Skeletal muscle satellite cell (primary cell): ENCODE measurements around the gene FADS6. TPM values are rescaled to one million over a fixed set of nuclear protein-coding genes. Genes with fewer than 3 reads are reported as not detected.

Source experiments
- H3K27me3 ChIP-seq: 2 replicates; pipeline ENCODE4 v1.7.0; 2013; ENCODE audit warnings: low read length; ENCODE audit not compliant: control insufficient read depth, insufficient read depth
- H3K36me3 ChIP-seq: 2 replicates; pipeline ENCODE4 v1.7.0; 2013; ENCODE audit warnings: mild to moderate bottlenecking, control low read depth, low read length; ENCODE audit not compliant: insufficient read depth
- H3K4me1 ChIP-seq: 2 replicates; pipeline ENCODE4 v1.7.0; 2013; ENCODE audit warnings: low read length; ENCODE audit not compliant: control insufficient read depth, insufficient read depth
- H3K4me2 ChIP-seq: 2 replicates; pipeline ENCODE4 v1.7.0; 2013; ENCODE audit warnings: mild to moderate bottlenecking, low read length
- H3K4me3 ChIP-seq: 2 replicates; pipeline ENCODE4 v1.7.0; 2013; ENCODE audit warnings: low read length
- H3K9ac ChIP-seq: 2 replicates; pipeline ENCODE4 v1.7.0; 2013; ENCODE audit warnings: mild to moderate bottlenecking, low read depth, low read length, moderate library complexity
- H3K9me3 ChIP-seq: replicated peaks from 2 replicates; pipeline ENCODE4 v1.7.0; 2013; ENCODE audit warnings: mild to moderate bottlenecking, control low read depth, low read length
- total RNA-seq: library from RNA; depleted of rRNA; stranded (reverse); fragments of >200 nt; gene quantifications from 2 replicates; pipeline ENCODE4 v1.2.3, GENCODE V29; 2012; rRNA removed

FADS6 gene, protein sequence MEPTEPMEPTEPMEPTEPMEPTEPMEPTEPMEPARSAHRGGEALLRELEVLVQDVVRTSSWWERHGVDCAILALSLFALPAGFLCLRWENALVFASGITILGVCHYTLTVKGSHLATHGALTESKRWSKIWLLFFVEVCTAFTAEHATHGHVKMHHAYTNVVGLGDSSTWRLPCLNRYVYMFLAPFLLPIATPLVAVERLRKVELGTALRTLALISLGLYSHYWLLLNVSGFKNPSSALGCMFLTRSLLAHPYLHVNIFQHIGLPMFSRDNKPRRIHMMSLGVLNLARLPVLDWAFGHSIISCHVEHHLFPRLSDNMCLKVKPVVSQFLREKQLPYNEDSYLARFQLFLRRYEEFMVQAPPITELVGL
- total RNA-seq: not detected in 2 replicates

DNA sequence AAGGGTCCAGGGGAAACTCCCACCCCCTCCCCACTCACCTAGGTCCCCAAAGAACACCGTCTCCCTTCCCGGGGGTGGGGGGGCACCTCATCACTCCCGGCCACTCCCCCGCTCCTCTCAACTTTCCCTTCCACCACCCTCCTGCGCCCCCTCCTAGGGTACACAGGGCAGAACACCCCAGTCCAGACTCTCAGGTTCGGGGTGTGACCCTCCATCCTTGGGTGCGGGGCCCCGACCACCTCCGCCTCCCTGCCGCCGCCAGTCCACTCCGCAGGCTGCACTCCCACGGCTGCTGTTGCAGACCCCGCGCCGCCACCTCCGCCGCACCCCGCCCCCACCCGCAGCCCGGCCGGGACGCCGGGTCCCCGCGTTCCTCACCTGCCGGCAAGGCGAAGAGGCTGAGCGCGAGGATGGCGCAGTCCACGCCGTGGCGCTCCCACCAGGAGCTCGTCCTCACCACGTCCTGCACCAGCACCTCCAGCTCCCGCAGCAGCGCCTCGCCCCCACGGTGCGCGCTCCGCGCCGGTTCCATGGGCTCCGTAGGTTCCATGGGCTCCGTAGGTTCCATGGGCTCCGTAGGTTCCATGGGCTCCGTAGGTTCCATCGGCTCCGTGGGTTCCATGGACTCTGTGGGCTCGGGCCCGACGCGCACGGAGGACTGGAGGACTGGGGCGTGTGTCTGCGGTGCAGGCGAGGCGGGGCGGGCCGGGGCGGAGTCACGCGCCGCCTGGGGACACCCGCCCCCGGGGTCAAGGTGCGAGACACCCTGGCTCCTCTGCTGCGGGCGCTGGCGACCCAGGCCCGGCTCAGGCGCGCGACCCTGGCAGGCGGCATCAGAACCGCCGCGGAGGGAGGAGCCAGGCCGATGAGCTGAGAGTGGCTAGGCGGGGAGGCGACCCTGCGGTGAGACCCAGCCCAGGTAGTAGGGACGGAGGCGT, at the start of gene FADS6:
Gene FADS6 (minus strand): TSS at position 660 of the 938 bp plus-strand sequence. CDS start 38 bp downstream, at position 622.
- Histone ChIP-seq H3K36me3 (no peaks in the 10 kb centered on the region), H3K4me2 (no peak within 1 kb of the TSS), H3K4me1 (no peaks in the 10 kb centered on the region), H3K9ac (no peak within 1 kb of the TSS), H3K4me3 (no peak within 1 kb of the TSS), H3K27me3 (peaks cover 84% of the 10 kb centered on the region), H3K9me3 (no peaks in the 10 kb centered on the region)

DNA sequence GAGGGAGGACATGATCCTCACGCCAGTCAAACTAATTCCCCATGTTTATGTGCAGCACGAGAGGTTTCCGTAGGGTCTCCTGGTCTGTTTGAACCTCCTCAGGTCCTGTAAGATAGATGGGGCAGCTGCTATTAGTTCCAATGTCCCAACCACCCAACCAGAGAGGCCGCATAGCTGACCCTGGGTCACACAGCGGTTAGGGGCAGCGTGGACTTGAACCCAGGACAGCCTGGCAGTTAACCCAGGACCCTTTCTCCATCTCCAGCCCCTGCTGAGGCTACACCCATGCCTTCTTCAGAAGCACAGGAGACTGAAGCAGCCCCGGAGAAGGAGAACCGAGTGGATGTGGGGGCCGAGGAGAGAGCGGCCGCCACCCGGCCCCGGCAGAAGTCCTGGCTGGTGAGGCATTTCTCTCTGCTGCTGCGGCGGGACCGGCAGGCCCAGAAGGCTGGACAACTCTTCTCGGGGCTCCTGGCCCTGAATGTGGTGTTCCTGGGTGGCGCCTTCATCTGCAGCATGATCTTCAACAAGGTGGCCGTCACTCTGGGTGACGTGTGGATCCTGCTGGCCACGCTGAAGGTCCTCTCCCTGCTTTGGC, 47.8 kb upstream of the FADS6 start:
- no peaks in the 10 kb centered on the region for H3K4me1 ChIP-seq
- H3K36me3 ChIP-seq: no peaks in the 10 kb centered on the region
- no peak overlapping the region for H3K4me2 ChIP-seq
- H3K9ac ChIP-seq: no peak overlapping the region
- H3K4me3 ChIP-seq: no peak overlapping the region
- no peaks in the 10 kb centered on the region for H3K9me3 ChIP-seq
- H3K27me3 ChIP-seq: peaks cover 80% of the 10 kb centered on the region

DNA sequence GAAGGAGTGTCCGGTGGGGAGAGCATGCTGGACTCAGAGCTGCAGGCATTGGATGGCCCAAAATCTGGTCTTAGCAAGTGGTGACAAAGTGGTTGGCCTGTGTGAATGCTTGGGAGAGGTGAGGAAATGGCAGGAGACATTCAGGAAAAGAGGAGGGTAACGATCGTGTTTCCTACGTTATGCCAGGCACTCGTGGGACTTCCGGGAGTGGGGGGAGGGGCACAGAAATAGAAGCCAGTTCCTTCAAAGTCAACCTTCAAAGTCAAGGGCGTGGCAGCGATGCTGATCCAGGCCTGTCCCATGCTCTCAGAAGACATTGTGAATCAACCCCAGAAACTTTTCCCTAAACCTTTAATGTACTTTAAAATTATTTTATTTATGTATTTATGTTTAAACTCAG, 46.1 kb upstream of the FADS6 start:
- Histone ChIP-seq H3K4me2 (no peak overlapping the region), H3K4me1 (no peaks in the 10 kb centered on the region), H3K27me3 (peaks cover 82% of the 10 kb centered on the region), H3K36me3 (no peaks in the 10 kb centered on the region), H3K9me3 (no peaks in the 10 kb centered on the region), H3K9ac (no peak overlapping the region), H3K4me3 (no peak overlapping the region)

DNA sequence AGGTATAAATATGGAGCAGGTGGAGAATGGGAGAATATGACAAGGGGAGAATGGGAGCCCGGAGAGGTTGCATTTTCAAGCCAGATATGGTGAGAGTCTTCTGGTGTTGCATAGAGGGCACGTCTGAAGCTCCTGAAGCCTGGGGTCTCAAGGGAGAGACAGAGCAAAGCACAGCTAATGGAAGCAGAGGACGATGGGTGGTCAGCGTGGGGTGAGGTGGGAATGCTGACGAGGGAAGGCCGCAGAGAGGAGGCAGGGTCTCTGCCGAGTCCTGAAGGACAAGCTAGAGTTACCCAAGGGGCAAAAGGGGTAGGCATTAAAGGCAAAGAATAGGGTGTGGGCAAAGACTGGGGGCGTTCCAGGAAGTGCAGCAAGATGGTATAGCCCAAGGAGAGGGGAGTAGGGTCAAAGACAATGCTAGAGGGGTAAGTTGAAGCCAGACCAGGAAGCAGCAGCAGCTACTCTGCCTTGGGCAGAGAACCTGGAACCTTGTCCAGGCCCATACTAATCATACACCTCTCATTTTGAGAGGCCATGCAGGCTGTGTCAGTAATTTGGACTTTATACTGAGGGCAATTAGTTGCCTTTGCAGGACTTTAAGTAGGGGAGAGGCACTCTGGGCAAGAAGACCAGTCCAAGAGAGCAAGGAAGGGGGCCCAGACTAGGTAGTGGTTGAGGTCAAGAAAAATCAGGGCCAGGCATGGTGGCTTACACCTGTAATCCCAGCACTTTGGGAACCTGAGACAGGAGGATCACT, 44.9 kb upstream of the FADS6 start:
- Histone ChIP-seq H3K27me3 (peaks cover 83% of the 10 kb centered on the region), H3K4me1 (no peaks in the 10 kb centered on the region)

DNA sequence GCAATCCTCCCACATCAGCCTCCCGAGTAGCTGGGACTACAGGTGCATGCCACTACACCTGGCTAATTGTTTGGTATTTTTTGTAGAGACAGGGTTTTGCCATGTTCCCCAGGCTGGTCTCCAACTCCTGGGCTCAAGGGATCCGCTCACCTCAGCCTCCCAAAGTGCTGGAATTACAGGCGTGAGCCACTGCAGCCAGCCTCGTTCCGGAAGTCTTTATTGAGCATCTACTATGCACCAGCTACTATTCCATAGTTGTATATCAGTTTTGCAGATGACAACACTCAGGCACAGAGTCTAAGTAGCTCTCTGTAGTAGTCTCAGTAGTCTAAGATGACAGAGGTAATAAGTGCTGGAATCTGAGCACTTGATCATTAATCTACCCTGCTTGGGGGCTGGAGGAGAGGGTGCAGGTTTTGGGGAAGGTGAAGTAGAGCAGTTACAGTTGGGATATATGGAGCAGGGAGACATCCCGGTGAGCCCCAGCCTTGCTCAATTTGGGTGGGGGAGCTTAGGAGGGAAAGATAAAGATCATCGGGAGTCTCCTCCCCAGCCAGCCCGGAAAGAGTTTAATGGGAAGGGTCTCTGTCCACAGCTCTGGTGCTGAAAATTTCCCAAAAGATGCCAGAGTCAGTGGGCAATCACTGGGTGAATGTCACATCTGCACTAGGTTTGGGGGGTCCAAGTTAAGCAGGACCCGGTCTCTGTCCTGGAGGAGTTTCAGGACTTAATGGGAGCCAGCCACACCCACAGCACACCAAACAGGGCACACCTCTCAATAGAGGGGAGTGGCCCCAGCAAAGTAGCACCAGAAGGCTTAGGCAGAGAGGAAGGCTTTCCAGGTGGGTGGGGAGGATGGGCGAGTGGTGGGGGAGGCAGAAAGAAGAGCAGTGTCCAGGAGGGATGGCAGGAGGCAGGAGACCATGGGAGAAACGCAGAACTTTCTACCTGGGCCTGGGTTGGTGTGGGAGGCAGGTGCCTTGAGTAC, 43.9 kb upstream of the FADS6 start:
- H3K4me3 ChIP-seq: no peak overlapping the region
- peaks cover 84% of the 10 kb centered on the region for H3K27me3 ChIP-seq
- no peak overlapping the region for H3K4me2 ChIP-seq
- no peak overlapping the region for H3K9ac ChIP-seq
- H3K4me1 ChIP-seq: no peaks in the 10 kb centered on the region
- no peaks in the 10 kb centered on the region for H3K36me3 ChIP-seq
- no peaks in the 10 kb centered on the region for H3K9me3 ChIP-seq

More for the DNA sequence above, 44.9 kb upstream of the FADS6 start:
- Histone ChIP-seq H3K36me3 (no peaks in the 10 kb centered on the region), H3K4me3 (no peak overlapping the region), H3K4me2 (no peak overlapping the region), H3K9ac (no peak overlapping the region), H3K9me3 (no peaks in the 10 kb centered on the region)

DNA sequence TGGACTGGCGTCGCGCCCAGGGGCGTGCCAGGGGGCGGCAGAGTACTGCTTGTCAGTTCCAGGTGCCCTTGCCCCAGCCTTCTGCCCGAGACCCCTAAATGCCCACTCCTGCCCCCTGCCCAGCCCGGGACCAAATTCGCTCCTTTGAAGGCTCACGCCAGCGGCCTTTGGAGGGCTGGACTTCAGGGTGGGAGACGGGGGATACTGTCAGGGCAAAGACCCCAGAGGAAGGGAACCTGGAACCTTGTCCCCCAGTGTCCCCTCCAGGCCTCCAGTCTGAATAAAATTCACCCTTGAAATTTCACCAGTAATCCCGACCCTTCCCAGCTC, 43.0 kb upstream of the FADS6 start:
- Histone ChIP-seq H3K36me3 (no peaks in the 10 kb centered on the region), H3K9ac (no peak overlapping the region), H3K9me3 (no peaks in the 10 kb centered on the region), H3K4me1 (no peaks in the 10 kb centered on the region), H3K4me2 (no peak overlapping the region), H3K27me3 (peaks cover 83% of the 10 kb centered on the region), H3K4me3 (no peak overlapping the region)

DNA sequence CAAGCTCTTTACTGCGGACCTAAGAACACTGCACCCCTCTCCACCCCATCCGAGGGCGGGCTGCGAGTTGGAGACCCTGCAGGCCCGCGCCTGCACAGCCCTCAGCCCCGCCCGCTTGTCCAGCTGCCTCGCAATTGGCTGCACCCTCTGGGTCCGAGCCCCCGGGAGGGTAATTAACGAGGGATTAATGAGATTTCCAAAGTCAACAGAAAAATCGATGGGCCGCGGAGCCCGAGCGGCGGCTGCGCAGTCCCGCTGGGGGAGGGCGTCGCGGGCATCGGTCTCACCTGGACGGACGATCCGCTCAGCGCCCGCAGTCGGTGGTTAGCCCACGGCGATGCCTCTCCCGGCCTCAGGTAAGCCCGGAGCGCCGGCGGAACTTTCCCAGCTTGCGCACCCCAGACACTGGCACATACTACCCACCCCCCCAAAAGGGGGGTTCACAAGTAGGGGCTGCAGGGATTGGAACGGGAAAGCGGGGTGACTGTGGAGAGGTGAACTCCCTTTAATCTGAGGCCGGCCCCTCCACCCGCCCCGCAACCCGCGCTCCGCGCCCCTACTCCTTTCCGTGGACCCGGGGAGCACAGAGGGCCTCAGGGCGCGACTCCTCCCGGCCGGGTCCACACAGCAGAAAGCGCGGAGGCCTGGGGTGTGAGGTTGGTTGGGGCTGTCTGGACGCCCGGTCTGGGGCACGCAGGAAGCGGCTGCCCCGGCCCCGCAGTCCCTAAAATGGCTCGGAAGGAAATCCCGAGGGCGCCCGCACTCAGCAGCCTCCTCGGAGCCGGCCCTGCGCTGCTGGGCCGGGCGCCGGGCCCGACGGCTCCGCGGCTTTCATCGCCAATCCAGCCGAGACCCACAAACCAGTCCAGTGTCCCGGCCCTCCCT, 42.4 kb upstream of the FADS6 start, which contains the start of gene OTOP3:
Gene OTOP3 (plus strand): TSS at position 314 of the 885 bp plus-strand sequence. CDS start 24 bp downstream, at position 338.
- Histone ChIP-seq H3K36me3 (no peaks in the 10 kb centered on the region), H3K4me2 (no peak within 1 kb of the TSS), H3K9ac (no peak within 1 kb of the TSS), H3K4me3 (no peak within 1 kb of the TSS), H3K4me1 (no peaks in the 10 kb centered on the region), H3K27me3 (peaks cover 83% of the 10 kb centered on the region), H3K9me3 (no peaks in the 10 kb centered on the region)

DNA sequence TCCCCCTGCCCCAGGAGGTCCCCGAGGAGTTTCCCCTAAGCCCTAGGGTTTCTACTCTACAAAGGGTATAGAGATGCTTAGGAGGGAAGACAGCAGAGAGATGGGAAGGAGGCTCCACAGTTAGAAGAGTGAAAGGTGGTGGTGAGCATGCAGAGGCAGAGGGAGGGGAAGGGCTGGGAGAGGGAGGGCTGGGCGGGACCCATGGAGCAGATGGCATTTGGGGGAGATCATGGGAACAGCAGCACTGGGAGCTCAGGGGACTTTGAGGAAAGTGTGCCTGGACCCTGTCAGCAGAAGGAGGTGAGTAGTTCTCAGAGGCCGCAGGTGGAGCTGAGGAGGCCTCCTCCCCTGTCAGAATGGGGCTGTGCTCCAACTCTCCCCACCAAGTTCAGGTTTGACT, 41.6 kb upstream of the FADS6 start:
- H3K9ac ChIP-seq: no peak overlapping the region

DNA sequence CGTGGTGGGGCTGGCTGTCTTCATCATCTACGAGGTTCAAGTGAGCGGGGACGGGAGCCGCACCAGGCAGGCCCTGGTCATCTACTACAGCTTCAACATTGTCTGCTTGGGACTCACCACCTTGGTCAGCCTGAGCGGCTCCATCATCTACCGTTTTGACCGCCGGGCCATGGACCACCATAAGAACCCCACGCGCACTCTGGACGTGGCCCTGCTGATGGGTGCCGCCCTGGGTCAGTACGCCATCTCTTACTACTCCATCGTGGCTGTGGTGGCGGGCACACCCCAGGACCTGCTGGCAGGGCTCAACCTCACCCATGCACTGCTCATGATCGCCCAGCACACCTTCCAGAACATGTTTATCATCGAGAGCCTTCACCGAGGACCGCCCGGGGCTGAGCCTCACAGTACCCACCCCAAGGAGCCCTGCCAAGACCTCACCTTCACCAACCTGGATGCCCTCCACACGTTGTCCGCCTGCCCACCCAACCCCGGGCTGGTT, 37.2 kb upstream of the FADS6 start:
- Histone ChIP-seq H3K9ac (no peak overlapping the region), H3K9me3 (no peaks in the 10 kb centered on the region), H3K27me3 (peaks cover 72% of the 10 kb centered on the region), H3K36me3 (no peaks in the 10 kb centered on the region), H3K4me3 (no peak overlapping the region), H3K4me1 (no peaks in the 10 kb centered on the region), H3K4me2 (no peak overlapping the region)

More for the DNA sequence above, 41.6 kb upstream of the FADS6 start:
- Histone ChIP-seq H3K4me3 (no peak overlapping the region), H3K4me2 (no peak overlapping the region), H3K27me3 (peaks cover 77% of the 10 kb centered on the region), H3K36me3 (no peaks in the 10 kb centered on the region), H3K9me3 (no peaks in the 10 kb centered on the region), H3K4me1 (no peaks in the 10 kb centered on the region)
